Renal cortical epithelial cell (primary cell): ENCODE results near the gene PAPSS1. TPM values are rescaled to one million over a fixed set of nuclear protein-coding genes. Genes with fewer than 3 reads are reported as not detected.
A peak's percentile ranks its signal among the peaks of the same experiment; 100 is the strongest.

ENCODE experiments used
- DNase-seq: peaks from one replicate; pipeline ENCODE4 v3.0.0-alpha.2; 2011; ENCODE audit warnings: low read depth
- total RNA-seq: library from RNA; depleted of rRNA; stranded (reverse); fragments of >200 nt; gene quantifications from 2 replicates; pipeline ENCODE4 v1.2.3, GENCODE V29; 2014

PAPSS1 gene
- total RNA-seq, 1 donor from 2014 or later: 123 TPM

DNA sequence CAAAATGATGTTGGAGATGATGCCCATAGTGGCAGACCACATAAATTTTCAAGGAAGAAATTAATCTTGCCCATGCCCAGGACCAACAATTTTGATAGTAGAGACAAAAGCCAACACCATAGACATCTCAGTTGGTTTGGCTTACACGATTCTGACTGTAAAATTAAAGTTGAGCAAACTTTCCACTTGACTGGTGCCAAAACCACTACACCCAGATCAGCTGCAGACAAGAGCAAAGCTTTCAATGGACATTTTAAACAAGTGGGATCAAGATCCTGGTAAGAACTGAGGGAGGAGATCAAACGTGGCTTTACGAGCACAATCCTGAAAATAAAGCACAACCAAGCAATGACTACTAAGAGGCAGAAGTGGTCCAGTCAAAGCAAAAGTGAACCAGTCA lies 90.7 kb downstream of the PAPSS1 start:
- DNase-seq: peak; percentile 24

DNA sequence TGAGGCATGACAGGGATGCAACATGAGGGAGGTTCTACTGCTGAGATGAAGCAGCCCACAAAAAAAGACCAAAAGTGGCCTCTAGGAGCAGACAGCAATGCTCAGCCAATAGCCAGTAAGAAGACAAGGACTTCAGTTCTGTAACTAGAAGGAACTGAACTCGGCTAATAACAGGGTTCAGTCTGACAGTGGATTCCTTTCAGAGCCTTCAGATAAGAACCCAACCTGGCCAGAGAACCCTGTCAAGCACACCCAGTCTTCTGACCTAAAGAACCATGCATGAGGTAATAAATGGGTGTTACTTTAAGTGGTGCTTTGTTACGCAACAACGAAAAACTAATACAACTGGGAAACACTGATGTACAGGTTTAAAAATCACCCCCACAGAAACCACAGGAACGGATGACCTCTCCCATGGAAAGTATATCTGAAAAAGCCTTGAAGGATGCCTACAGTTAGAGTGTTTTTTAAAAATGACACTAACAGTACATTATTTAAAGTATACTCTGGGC lies 94.6 kb downstream of the PAPSS1 start:
- DNase-seq: no peak

- DNase-seq: no peak
Observed at GRCh38 chr4:107624024-107624423, 96.0 kb downstream of the PAPSS1 start.

DNA sequence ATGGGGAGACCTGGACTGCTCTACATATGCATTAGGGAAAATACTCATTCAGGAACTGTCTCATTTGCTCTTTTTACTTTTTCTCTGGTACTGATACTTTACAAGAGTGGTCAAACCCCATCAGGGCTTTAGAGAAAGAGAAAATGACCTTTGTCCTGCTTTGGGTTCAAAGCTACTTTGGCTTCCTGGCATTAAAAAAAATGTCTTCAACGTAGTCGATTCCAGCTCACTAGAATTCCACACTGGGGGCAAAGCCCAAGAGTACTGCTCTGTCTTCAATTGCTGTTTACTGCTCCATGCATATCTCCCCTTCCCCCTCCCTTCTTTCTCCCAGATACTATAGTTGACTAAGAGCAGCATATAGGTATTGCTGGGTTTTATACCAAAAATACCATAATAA lies 98.0 kb downstream of the PAPSS1 start:
- DNase-seq: no peak

DNA sequence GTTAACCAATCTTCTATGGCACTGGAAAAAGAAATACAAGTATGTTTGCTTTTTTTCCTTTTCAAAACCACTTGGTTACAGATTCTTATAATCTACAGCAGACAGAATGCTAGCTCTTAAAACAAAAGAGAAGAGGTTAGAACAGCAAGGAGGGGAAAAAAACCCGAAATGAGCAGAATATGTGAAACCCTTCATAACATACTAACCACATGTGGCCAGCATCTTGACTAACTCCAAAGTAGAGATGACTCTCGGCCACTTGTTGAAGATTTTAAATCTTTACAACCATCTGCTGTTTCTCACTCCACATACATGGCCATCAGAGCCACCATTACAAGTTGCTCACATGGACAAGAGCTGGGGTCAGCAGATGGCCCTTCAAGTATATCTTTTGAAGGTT lies 100.3 kb downstream of the PAPSS1 start:
- no peak for DNase-seq

GRCh38 chr4:107619066-107619465 lies 101.0 kb downstream of the PAPSS1 start:
- DNase-seq: peak; percentile 88

- no peak for DNase-seq
Observed at GRCh38 chr4:107618656-107619055, 101.4 kb downstream of the PAPSS1 start.

- no peak for DNase-seq
Observed at GRCh38 chr4:107616838-107617389, 103.1 kb downstream of the PAPSS1 start.

DNA sequence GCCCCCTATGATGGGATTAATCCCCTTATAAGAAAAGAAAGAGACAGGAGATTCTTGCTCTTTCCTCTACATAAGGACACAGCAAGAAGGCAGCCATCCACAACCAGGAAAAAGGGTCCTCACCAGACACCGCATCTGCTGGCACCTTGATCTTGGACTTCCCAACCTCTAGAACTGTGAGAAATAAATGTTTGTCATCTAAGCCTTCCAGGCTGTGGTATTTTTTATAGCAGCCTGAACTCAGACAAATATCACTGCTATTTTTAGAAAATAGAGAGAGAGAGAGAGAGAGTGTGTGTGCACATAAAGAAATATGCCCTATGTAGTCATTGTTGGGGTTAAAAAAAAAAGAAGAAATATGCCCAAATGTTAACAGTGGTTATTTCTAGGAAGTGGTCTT lies 104.2 kb downstream of the PAPSS1 start:
- DNase-seq: no peak

DNA sequence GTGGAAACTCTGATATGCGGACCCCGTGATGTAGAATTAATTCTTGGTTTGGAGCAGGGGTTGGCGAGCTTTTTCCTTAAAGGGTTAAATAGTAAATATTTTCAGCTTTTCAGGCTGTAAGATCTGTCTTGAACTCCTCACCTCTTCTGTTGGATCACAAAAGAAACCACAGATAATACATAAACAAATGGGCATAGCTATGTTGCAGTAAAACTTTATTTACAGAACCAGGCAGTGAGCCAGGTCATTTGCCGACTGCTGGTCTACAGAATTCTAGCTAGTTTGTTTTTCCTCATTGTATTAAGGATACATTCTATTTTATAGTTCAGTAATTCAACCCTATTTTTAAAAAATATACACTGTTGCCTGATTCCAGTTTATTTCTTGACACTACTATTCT lies 116.6 kb downstream of the PAPSS1 start:
- peak; percentile 20 for DNase-seq

DNA sequence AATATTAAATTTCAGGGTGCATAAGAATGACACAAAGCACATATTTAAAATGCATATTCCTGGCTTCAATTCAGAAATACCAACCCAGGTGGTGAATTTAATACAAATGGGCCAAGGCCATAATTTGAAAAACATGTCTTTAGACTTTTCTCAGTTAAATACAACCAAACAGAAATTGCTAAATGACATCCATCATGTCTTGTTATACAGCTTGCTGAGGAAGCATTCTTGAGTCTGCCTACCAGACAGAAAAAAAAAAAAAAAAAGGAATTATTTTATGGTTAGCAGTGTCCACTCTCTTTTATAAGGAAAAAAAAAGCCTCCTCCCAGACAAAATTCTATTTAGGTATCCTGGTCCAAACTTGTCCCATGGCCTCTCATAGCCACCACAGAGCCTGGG lies 119.1 kb downstream of the PAPSS1 start:
- no peak for DNase-seq

DNA sequence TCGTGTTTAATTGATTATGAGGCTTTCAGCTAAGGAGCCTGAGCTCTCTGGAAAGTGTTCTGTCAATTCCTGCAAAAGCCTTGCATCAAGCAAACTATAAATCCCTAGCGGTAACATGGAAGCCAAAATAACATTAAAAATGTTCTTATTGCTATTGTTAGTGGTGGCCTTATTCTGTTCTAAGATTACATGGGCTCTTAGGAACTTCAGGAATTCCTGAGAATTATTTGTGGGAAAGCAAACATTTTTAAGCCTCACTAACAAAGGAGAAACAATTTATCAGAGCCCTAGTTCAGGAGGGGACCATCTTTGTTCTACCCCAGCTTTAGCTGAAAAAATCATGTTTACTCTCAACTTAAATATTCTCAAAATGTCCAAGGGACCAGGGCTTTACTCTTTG lies 119.6 kb downstream of the PAPSS1 start:
- DNase-seq: peak; percentile 72

GRCh38 chr4:107599841-107600240 lies 120.2 kb downstream of the PAPSS1 start:
- DNase-seq: peak; percentile 50

DNA sequence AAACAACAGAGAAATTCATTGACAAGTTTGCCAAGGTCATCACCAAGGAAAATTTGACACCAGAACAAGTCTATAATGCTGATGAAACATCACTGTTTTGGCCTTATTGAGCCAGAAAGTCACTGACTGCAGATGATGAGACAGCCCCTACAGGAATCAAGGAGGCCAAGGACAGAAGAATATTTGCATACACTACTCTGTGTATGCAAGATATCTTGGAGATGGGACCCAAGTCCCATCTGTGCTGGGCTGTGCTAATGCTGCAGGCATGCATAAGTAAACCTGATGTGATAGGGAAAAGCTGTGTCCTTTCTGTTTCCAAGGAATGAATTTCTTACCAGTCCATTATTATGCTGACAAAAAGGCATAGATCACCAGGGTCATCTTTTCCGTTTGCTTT lies 126.8 kb downstream of the PAPSS1 start:
- DNase-seq: no peak

GRCh38 chr4:107592519-107592918 lies 127.5 kb downstream of the PAPSS1 start:
- DNase-seq: no peak

DNA sequence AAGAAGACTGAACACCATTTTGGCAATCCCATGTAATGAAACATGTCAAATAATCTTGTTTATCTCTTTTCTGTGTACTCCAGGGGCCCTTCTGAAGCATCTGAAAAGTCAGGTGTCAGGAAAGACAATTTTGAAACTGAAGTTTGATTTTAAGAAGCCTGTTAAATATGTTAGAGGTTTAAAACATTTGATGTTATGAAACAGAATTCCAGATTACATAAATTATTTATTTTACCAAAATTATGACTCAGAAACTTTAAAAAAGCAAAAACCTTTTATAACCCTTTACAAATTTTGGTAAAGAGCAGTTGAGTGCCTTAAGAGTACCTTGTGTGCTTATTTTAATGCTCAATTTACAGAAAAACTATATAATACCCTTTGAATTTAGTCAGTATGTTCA lies 130.8 kb downstream of the PAPSS1 start:
- no peak for DNase-seq

- DNase-seq: no peak
Observed at GRCh38 chr4:107586371-107586770, 133.7 kb downstream of the PAPSS1 start.

- DNase-seq: no peak
Observed at GRCh38 chr4:107579099-107579498, 140.9 kb downstream of the PAPSS1 start.

DNA sequence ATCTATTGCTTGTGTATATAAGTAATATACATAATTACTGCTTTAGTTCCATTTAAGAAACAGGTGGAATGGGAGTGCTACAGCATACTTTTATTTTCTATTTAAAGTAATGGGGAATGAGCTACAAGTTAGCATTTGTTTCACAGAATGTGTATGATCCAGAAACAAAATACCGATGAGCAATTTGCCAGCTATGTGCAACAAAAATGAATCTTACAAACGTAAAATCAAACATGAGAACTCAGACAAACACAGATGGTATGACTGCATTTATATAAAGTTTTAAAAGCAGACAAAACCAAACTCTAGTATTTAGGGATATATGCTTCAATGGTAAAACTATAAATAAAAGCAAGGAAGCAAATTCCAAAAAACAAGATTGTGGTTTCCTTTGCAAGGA lies 141.7 kb downstream of the PAPSS1 start:
- DNase-seq: no peak

DNA sequence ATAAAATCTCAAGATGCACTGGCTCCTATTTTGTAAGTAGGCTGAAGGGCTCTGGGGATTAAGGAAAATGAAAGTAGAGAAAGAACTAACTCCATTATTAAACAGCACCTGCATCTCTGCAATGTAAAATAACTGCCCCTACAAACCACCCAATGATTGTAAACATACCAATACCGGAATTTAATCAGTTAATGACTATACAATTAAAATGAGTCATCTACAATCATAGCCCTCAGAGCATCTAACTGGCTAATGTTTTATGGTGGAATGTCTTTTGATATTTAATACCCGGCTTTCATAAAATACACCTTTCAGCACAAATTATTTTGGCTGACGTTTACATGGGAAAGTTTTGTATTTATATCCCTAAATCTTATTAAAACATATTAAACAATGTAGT lies 142.3 kb downstream of the PAPSS1 start:
- no peak for DNase-seq

GRCh38 chr4:107575243-107575642 lies 144.8 kb downstream of the PAPSS1 start:
- DNase-seq: no peak

DNA sequence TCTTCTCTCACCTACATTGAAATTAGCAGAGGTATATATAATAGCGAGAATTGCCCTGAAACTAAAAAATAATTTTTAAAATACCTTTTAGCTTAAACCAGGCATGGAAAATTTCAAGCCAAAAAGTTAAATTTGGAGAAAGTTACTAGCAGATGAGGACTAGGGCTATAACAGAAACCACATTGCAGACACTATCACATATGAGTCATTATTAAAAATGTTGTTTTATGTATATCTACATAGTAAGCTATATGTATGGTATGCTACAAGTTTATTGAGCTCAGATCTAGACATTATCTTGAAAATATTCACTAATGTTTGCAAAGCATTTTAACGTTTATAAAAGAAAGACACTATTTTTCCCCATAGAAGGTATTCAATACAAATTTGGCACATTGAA lies 147.8 kb downstream of the PAPSS1 start:
- DNase-seq: no peak

GRCh38 chr4:107570952-107571351 lies 149.1 kb downstream of the PAPSS1 start:
- DNase-seq: no peak

DNA sequence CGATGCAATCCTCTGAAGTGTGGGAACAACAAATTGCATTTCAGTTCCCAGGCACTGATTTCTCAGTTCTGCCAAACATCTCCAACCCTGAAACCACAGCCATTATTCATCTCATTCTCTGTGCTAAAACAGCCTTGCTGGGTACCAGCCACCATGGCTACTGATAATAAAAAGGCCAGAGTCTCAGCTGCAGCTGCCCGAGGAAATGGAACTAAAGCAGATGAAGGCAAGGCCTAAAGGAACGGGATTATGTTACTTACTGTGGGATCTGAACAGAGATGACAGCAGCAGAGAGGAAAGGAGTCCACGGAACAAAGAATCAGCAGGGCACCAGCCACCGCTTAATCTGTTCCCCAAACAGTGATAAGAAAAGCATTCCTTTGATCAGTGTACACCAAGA lies 155.7 kb downstream of the PAPSS1 start:
- DNase-seq: peak; percentile 3
